Measurements from ENCODE around the gene ERC2.

Gene ERC2

DNA sequence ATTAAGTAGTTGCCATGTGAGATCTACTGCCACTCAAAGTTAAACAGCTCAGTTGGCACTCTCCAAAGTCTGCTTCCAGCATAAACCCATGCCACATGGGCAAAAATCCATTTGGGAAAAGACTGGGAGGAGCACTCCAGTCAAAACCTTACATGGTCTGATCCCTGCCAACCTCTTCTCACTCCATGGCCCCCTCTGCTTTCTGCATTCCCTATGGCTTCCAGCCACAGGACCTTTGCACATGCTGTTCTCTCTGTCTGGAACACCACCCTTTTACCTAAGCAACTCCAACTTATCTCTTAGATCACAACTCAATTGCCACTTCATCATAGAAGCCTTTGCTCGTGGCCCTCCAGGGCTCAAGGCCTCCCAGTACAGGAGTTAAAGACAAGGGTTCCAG lies 910.7 kb downstream of the ERC2 start:
- DNase-seq (ENCODE audit: low read depth in 2 of 2) = no peak

DNA sequence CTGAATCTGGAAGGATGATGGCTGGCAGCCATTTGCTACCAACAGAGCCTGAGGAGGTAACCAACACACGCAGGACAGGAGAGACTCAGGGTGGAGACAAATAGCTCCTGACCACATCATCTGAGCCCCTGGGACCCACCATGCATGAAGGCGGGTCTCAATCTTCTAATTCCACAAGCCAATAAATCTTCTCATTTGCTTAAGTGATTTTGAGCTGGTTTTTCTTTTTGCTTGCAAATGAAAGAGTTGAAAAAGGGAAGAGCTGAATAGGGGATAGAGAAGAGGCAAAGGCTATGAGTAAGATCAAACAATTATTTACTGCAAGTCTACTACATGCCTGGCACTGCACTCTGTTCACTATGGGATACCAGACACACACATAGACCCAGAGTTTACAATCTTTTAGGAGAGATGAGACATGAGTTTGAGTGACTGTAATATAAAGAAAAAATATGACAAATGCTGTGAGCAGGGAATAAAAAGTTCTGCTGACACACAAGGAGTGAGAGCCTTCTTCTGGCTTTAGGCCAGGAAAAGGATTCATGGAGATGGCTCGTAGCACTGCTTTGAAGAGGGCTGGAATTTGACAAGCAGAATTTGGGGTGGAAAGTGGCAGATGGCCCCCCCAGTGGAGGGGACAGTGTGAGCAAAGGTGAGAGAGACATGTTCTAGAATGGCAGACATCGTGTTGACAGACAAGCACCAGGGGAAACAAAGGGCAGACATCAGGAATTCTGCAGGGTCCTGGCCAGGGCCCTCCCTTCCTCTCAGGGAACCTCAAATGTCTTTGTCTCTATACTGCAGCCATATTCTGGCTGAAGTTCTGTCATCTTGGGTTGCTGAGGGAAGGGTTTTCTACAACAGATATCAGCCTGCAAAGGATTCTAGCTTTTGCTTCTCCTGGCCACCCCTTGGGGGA lies 911.4 kb downstream of the ERC2 start:
- no peak for DNase-seq (ENCODE audit: low read depth in 2 of 2)

- no peak for DNase-seq (ENCODE audit: low read depth in 2 of 2)
These were observed 912.2 kb downstream of the ERC2 start for GRCh38 chr3:55555873-55556618.

- DNase-seq (ENCODE audit: low read depth in 2 of 2) = no peak
These were observed 913.4 kb downstream of the ERC2 start for GRCh38 chr3:55554634-55555425.

- no peak for DNase-seq (ENCODE audit: low read depth in 2 of 2)
These were observed 916.6 kb downstream of the ERC2 start for GRCh38 chr3:55551644-55552043.

- no peak for DNase-seq (ENCODE audit: low read depth in 2 of 2)
These were observed 919.1 kb downstream of the ERC2 start for GRCh38 chr3:55549177-55549576.

GRCh38 chr3:55546866-55547669 lies 921.2 kb downstream of the ERC2 start:
- no peak for DNase-seq (ENCODE audit: low read depth in 2 of 2)

GRCh38 chr3:55545995-55546394 lies 922.3 kb downstream of the ERC2 start:
- DNase-seq (ENCODE audit: low read depth in 2 of 2) = no peak

DNA sequence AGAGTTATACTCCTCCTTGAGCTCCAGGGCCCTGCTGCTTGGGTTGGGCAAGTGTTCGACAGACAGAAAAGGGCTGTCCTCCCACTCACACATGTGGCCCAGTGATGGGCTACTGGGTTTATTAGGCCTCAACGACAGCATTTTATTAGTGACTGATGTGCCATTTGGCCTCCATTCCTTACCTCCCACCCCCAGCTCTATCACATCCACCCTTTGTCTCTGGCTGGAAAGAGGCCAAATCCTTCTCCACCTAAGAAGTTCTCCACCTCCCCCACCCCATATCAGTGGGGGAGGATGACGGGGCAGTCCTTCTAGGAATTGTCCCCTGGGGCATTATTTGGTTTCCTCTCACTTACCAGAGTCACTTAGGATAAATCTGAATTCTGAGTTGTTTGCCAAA lies 924.0 kb downstream of the ERC2 start:
- no peak for DNase-seq (ENCODE audit: low read depth in 2 of 2)

GRCh38 chr3:55543181-55543614 lies 925.1 kb downstream of the ERC2 start:
- DNase-seq (ENCODE audit: low read depth in 2 of 2) = no peak

DNA sequence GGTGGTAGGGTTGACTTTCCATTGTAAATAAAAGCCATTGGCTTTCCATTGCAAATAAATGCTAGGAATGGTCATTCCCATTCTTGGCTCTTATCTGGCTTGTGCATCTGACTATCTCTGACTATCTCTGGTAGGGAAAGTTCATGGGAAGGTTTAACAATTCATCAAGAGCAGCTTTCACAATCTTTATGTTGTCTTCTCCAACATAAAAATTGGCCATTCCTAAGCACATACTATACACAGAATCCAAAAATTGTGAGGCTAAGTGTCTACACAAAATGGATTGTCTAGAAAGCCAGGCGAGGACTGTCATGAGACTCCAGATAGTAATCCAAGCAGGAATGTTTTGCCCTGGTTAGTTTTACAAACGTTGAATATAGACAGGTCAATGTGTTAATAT lies 926.8 kb downstream of the ERC2 start:
- no peak for DNase-seq (ENCODE audit: low read depth in 2 of 2)

- no peak for DNase-seq (ENCODE audit: low read depth in 2 of 2)
These were observed 927.3 kb downstream of the ERC2 start for GRCh38 chr3:55541016-55541415.

- no peak for DNase-seq (ENCODE audit: low read depth in 2 of 2)
These were observed 927.7 kb downstream of the ERC2 start for GRCh38 chr3:55540579-55540978.

DNA sequence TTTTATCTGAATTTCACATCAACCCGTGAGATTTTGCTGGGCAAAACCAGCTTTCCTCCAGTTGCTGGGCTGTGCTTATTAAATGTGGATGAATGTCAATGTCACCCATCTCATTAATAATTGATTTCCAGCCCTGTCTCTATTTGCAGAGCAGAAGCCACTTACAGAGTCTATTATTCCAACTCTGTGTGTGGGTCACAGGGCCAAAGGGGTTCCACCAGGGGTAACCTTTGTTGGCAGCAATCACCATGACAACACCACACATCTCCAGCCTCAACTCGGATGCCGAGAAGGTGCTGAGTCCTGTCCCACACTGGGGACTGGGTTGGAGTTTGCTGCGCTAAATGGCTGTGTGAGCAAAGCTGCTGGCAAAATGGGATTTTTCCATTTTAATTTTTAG lies 930.1 kb downstream of the ERC2 start:
- DNase-seq (ENCODE audit: low read depth in 2 of 2) = no peak

DNA sequence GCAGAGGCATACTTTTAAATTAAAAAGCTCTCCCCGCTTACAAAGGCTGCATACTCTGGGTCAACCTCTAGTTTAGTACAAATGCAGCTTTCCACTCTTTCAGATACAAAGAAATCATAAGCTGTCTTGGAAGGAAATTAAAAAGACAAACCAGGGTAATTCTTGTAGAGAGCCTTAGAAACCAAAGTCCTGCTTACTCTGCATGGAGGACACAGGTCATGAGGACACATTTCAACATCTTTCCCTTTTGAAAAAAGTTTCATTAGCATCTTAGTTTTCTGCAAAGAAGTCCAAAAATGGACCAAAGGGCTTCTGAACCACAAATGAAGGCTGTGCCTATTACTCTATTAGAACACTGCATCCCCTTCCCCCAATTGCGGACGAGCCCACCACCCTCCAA lies 930.7 kb downstream of the ERC2 start:
- DNase-seq (ENCODE audit: low read depth in 2 of 2) = no peak

GRCh38 chr3:55537129-55537528 lies 931.1 kb downstream of the ERC2 start:
- DNase-seq (ENCODE audit: low read depth in 2 of 2) = no peak

DNA sequence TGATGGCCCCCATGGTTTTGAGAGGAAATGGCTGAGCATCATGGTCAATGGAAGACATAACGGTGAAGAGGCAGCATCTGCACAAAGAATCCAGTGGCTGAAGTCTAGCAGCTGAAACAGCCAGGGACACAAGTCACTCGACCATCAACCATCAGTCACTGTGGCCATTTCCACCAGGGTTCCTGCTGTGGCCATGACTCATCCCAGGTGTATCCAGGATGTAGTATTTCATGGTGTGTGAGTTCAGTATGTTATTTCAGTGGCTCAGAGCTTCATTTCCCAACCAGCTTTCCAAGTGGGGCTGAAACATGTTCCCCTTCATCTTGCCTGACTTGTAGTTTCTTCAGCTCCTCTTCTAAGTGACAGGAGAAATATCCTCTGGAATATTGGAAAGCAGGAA lies 933.4 kb downstream of the ERC2 start:
- DNase-seq (ENCODE audit: low read depth in 2 of 2) = no peak

DNA sequence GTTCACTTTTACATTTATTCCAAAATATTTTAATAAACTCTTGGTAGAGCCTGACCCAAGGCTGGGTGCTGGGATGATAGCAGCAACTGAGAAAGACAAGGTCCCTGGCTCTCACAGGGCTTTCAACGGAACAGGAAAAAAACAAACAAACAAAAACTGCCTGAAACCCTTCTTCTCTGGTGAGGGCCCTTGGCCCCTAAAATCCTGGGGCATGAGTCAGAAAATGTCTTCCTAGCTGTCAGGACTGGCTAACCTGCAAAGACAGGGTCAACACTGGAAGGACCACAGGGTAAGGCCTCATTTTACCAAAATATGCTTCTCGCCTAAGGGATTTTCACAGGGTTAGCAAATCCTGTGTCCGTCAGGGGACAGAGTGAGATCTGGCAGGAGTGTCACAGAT lies 935.5 kb downstream of the ERC2 start:
- no peak for DNase-seq (ENCODE audit: low read depth in 2 of 2)

- DNase-seq (ENCODE audit: low read depth in 2 of 2) = no peak
These were observed 936.9 kb downstream of the ERC2 start for GRCh38 chr3:55531321-55531720.

DNA sequence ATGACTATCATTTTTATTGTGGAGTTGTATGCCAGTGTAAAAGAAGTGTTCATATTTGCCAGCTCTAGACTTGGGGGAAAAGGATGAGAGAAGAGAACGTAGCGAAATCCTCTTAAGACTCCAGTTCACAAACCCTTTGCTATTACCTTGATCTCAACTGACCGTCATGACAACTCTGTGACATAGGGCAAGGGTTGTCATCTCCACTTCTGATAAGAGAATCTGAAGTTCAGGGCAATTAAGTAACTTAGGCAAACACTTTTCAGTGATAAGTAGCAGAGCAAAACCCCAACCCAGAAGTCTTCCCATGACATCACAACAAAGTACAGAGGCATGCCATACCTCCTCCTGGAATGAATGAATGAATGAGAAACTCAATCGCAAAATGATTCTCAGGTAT lies 940.9 kb downstream of the ERC2 start:
- no peak for DNase-seq (ENCODE audit: low read depth in 2 of 2)

GRCh38 chr3:55526332-55527030 lies 941.8 kb downstream of the ERC2 start:
- DNase-seq (ENCODE audit: low read depth in 2 of 2) = no peak

Measured in stimulated activated CD8-positive, alpha-beta memory T cell treated with anti-CD3 and anti-CD28 coated beads, Interleukin-15, amount 100 ng/mL, for 48 hours (primary cell).